HG03432 (cell line): ENCODE measurements around the gene ERICH4.
"Not testable (repeated sequence)": the region's sequence is repeated elsewhere in the genome, so short reads cannot be mapped to it uniquely, and the experiment has no call there.

Experiments
- ATAC-seq: cut with Tn5 transposase; IDR thresholded peaks from one replicate; pipeline ENCODE4 v1.9.1; 2021; ENCODE audit warnings: mild to moderate bottlenecking, moderate library complexity; ENCODE audit not compliant: unreplicated experiment

The ERICH4 gene

DNA sequence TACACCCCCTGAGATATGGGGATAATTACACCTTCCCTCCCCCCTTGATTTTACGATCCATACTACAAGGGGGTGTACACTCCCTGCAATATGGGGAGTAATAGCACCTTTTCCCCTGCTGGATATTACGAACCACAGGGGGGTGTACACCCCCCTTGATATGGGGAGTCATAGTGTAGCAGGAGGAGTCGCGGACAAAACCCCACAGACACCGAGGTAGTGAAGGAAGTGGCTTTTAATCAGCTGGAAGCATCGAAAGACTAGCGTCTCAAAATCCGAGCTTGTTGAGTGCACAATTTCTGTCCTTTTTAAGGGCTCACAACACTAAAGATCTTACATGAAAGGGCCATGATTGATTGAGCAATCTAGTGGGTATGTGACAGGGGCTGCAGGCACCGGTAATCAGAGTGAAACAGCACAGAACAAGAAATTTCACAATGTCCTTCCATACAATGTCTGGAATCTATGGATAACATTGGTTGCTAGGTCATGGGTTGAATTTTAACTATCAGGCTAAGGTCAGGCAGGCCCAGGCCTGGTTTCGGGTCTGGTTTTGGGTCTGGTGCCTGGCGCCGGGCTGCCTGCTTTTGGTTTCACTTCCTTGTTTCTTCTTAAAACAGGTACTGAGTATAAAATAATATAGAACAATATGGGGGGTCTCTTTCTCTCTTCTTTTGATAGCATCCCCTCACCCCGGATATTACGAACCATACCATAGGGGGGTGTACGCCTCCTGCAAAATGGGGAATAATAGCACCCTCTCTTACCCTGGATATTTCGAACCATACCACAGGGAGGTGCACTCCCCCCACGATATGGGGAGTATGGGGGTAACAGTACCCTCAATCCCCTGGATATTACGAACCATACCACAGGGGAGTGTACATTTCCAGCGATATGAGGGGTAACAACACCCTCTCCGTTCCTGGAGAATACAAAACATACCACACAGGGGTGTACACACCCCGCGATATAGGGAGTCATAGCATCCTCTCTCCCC, 20.6 kb downstream of the ERICH4 start:
- ATAC-seq: not testable (repeated sequence)

DNA sequence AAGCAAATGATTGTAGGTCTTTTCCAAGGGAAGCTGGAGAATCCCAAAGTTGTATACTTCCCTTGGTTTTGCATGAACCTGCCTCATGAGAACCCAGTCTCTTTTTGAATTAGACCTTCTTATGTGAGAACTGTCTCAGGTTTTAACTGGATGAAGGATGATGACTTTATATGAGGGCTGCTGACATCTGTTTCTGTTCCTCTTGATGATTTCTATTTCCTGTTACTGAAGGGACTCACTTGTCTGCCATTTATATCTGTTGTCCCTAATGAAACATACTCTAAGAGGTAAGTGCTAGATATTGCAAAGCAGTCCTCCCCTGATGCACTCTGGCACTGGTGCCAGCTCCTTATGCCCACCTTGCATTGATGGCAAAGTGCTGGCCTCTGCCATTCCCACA, 33.6 kb downstream of the ERICH4 start:
- ATAC-seq: no peak

DNA sequence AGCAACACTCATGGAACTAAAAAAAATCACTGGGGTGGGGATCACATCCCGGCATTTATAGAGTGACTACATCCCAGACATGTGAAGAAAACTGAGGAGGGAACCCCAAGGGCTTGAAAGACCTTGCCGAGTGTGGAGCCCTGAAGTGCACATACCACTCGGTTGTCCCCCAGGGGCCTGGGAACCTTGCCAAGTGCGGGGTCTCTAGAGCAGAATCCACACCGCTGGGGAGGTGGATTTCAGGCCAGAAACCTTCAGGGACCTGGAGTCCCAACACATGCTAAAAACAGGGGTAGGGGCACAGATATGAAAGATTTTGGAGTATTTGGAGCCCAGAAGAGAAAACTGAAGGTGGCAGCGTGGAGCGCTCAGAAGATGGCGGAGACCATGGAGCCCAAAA, 35.2 kb downstream of the ERICH4 start:
- no peak for ATAC-seq

DNA sequence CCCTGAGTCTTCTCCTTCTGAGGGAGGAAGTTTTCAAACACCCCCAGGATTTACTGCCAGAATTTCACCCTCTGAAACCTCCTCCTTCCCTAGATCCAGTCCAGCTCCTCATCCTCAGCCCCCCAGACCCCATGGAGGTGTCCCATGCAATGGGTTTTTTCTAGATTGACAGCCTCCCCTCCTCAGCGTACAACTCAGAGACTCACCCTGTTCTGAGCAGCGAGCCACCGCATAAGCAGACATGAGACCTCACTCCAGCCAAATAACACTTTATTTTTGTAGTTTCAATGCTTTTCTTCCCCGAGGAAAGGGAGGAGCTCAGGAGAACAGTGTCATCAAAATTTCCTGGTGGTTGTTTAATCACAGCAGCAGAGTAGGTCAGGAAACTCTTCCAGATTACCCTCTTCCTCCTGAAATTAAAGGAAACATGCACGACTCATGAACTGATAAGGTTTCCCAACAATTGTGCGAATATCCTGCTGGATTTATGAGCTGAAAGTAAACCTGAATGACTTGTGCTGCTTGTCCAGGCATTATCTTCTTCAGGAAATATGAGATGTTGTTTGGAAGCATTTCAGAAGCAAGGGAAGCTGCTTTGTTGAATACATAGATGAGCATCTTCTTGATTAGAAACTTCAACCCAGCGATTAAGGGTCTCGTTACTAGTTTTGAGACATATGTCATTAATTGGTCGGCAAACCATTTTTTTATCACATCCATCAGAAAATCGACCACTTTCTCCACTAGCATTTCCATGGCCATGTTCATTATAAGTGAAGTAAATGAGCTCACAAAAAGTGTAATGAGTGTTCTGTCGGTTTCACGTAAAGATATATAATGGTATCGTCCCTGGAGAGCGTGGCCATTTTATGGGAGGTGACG, 36.2 kb downstream of the ERICH4 start:
- ATAC-seq: no peak

DNA sequence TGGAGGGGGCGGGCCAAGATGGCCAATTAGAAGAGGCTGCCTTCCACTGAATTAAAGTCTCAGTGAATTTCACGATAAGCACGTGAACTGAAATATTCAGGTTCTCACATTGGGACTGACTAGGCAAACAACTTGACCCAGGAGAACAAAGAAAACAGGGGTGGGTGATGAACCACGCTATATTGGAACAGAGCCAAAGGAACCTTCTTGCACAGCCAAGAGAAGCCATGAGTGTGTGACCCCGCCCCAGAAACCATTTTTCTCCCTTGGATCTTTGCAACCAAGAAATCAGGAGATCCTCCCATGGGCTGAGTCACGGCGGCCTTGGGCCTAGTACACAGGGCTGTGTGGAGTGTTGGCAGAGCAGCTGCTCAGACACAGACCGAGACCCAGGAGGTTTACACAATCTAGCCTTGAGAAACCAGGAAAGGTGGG, 36.8 kb downstream of the ERICH4 start:
- ATAC-seq: no peak

DNA sequence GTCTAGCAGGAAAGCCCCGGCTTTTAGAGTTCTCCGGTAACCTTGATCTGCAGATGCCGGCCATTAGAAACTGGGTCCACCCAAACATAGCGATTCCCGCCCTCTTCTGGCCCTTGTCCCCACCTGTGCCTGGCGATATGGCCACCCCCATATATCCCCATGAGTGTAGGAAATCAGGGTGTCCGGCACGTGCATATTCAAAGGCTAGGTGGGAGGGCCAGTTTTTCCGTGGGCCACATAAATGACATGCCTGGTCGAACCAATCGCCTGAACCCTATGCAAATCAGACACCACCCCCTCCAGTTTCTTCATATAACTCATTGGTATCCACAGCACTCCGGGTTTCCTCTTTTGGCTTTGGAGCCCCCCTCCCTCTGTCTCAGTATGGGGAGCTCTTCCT, 37.4 kb downstream of the ERICH4 start:
- ATAC-seq: no peak

DNA sequence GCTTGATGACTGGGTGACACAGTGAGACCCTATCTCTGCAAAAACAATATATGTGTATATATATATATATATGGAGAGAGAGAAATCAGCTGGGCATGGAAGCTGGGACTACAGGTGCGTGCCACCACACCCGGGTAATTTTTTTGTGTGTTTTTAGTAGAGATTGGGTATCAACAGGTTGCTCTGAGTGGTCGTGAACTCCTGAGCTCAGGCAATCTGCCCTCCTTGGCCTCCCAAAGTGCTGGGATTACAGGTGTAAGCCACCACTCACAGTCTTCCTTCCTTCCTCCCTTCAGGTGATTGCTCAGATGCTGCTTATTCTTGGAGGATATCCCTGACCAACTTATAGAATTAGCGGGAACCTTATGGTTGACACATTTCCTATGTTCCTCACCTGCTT, 41.9 kb downstream of the ERICH4 start:
- ATAC-seq: no peak

DNA sequence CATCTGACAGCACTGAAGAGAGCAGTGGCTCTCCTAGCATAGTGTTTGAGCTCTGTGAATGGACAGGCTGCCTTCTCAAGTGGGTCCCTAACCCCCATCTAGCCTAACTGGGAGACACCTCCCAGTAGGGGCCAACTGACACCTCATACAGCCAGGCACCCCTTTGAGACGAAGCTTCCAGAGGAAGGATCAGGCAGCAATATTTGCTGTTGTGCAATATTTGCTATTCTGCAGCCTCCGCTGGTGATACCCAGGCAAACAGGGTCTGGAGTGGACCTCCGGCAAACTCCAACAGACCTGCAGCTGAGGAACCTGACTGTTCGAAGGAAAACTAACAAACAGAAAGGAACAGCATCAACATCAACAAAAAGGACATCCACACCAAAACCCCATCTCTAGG, 44.0 kb downstream of the ERICH4 start:
- ATAC-seq: not testable (repeated sequence)

DNA sequence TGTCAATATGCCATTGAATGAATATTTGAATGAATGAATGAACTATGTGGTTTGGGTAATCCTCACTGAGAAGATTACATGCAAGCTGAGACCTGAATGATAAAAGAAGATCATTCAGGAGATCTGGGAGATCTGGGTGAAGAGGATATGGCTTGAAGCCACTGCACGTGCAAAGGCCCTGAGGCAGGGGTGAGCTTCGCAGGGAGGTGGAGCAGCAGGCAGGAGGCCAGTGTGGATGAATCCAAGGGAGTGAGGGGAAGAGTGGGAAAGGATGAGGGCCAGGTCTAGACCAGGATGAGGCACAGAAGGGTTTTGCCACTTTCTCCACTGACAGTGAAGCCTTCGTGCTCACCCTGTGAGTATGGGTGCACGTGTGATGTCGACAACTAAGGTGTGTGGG, 49.9 kb downstream of the ERICH4 start:
- ATAC-seq: no peak
